ENCODE data around the gene EDEM1.
"Not testable (repeated sequence)": the region's sequence is repeated elsewhere in the genome, so short reads cannot be mapped to it uniquely, and the experiment has no call there.

The EDEM1 gene

GRCh38 chr3:5233026-5233425, 45.5 kb downstream of the EDEM1 start:
- Histone ChIP-seq H3K4me2 (no peak overlapping the region), H3K4me3 (no peak overlapping the region), H4K20me1 (no peaks in the 10 kb centered on the region), H3K9me3 (replicated peaks in 1 of 11) (no peaks in the 10 kb centered on the region), H3K27ac (no peak overlapping the region), H3K9ac (no peak overlapping the region), H3K27me3 (no peaks in the 10 kb centered on the region), H3K4me1 (peaks cover 0 to 12% (median 10%) of the 10 kb centered on the region in 10 experiments; a peak in 14 of 20 replicates), H3K36me3 (no peaks in the 10 kb centered on the region)
- no peak for TF ChIP-seq Cebpa-rat (IDR thresholded peaks at IDR 0.05)

DNA sequence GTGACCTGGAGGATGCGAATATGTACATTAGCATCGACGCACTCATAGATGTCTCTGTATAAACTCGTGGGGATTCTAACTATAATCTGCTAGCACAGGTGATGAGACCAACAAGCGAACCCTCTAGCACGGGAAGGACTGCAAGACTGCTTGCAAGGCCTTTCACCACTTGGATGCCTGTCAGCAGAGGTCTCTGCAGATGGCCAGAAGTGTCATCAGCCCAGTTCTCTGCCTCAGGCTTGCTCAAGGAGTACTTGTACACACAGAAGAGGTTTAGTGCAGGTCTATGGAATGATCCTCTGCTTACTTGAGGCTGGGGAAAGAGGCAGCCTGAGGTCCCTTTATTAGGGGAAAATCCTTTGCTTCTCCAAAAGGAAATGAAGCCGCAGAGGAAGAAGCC, 48.1 kb downstream of the EDEM1 start:
- Histone ChIP-seq H3K27me3 (no peaks in the 10 kb centered on the region), H3K4me3 (no peak overlapping the region), H3K27ac (no peak overlapping the region), H3K9me3 (replicated peaks in 1 of 11) (no peaks in the 10 kb centered on the region), H3K36me3 (no peaks in the 10 kb centered on the region), H4K20me1 (no peaks in the 10 kb centered on the region), H3K4me1 (peaks cover 0 to 12% (median 10%) of the 10 kb centered on the region in 10 experiments; a peak in 14 of 20 replicates), H3K9ac (no peak overlapping the region), H3K4me2 (no peak overlapping the region)
- no peak for TF ChIP-seq Cebpa-rat (IDR thresholded peaks at IDR 0.05)

DNA sequence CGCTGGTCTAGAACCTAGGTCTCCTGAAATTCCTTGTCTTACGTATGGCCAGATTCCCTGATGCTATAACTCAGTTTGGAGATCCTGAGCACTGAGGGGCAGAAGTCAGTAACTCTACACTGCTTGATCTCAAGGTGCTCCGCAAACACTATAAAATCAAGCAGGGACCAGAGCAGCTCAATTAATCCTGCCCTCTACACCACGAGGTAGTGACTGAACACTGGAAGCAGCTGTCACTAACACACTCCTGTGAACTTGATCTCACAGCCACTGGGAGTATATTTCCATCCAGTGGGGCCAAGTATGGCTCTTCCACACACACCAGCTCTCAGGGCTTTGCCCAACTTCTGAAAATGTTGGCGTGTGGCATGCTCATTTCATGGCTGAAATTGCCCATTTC, 51.0 kb downstream of the EDEM1 start:
- Histone ChIP-seq H3K4me1 (no peaks in the 10 kb centered on the region), H3K9ac (no peak overlapping the region), H3K4me2 (no peak overlapping the region), H4K20me1 (no peaks in the 10 kb centered on the region), H3K27ac (no peak overlapping the region), H3K4me3 (no peak overlapping the region), H3K27me3 (no peaks in the 10 kb centered on the region), H3K36me3 (peaks cover 0 to 3% (median 0%) of the 10 kb centered on the region in 11 experiments; a peak in 1 of 22 replicates), H3K9me3 (replicated peaks in 1 of 11) (peaks cover 4 to 16% (median 9%) of the 10 kb centered on the region in 11 experiments)
- no peak for TF ChIP-seq Cebpa-rat (IDR thresholded peaks at IDR 0.05)

DNA sequence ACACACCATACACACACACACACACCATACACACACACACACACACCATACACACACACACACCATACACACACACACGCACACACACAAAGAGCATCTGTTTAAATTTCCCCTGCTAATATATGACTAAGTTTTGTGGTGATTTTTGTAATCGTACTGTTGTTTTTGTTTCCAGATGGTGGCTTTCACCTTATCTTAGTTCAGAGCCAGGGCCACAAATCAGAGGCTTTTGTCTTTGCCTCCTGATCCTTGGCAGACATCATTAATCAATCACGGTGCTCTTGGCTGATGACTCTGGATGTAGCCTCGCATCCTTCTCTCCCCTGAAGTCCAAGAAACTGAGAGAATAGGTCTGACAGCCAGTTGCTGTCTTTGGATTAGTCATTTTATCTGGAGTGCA, 52.1 kb downstream of the EDEM1 start:
- Histone ChIP-seq H3K4me1 (no peaks in the 10 kb centered on the region), H3K4me2 (no peak overlapping the region), H3K9me3 (replicated peaks in 1 of 11) (peaks cover 10 to 27% (median 18%) of the 10 kb centered on the region in 11 experiments), H3K27me3 (no peaks in the 10 kb centered on the region), H3K27ac (no peak overlapping the region), H4K20me1 (no peaks in the 10 kb centered on the region), H3K9ac (no peak overlapping the region), H3K4me3 (no peak overlapping the region), H3K36me3 (peaks cover 0 to 5% (median 0%) of the 10 kb centered on the region in 11 experiments; a peak in 1 of 22 replicates)
- no peak for TF ChIP-seq Cebpa-rat (IDR thresholded peaks at IDR 0.05)

DNA sequence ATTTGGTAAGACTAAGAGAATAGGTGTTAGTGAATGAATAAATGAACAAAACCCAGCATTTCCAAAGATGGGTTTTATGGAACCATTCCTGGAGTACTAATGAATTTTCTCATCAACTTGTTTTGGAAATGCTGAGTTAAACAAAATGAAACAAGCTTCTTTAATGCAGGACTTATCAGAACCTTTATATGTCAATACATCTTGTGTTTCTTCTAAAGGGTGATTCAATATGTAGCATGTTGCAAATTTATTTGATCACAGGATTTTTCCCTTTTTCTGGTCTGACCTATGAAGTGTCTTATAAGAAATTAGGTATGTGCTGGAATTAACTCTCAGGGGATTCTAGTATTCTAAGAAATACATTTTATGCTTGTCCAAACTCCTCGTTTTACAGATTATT, 53.2 kb downstream of the EDEM1 start:
- Histone ChIP-seq H3K4me1 (peaks cover 0 to 3% (median 0%) of the 10 kb centered on the region in 10 experiments; a peak in 2 of 20 replicates), H4K20me1 (no peaks in the 10 kb centered on the region), H3K9me3 (replicated peaks in 1 of 11) (peaks cover 10 to 27% (median 18%) of the 10 kb centered on the region in 11 experiments), H3K4me3 (no peak overlapping the region), H3K4me2 (no peak overlapping the region), H3K36me3 (peaks cover 0 to 5% (median 0%) of the 10 kb centered on the region in 11 experiments; a peak in 1 of 22 replicates), H3K9ac (no peak overlapping the region), H3K27me3 (no peaks in the 10 kb centered on the region), H3K27ac (no peak overlapping the region)
- no peak for TF ChIP-seq Cebpa-rat (IDR thresholded peaks at IDR 0.05)

DNA sequence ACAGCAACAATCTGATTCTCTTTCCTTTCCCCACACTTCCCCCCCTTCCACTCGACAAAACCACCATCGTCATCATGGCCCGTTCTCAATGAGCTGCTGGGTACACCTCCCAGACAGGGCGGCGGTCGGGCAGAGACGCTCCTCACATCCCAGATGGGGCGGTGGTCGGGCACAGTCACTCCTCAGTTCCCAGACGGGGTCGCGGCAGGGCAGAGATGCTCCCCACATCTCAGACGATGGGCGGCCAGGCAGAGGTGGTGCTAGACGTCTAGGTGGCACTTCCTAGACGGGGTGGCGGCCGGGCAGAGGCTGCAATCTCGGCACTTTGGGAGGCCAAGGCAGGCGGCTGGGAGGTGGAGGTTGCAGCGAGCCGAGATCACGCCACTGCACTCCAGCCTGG, 55.3 kb downstream of the EDEM1 start:
- not testable (repeated sequence) for H3K4me3 ChIP-seq, H3K4me2 ChIP-seq, H3K4me1 ChIP-seq, H3K36me3 ChIP-seq, H3K27ac ChIP-seq, H3K9ac ChIP-seq, H4K20me1 ChIP-seq, H3K27me3 ChIP-seq
- peaks cover 10 to 27% (median 18%) of the 10 kb centered on the region in 11 experiments for H3K9me3 ChIP-seq (replicated peaks in 1 of 11)

- no peak for TF ChIP-seq Cebpa-rat (IDR thresholded peaks at IDR 0.05)
- Histone ChIP-seq H3K9me3 (replicated peaks in 1 of 11) (peaks cover 10 to 27% (median 18%) of the 10 kb centered on the region in 11 experiments), H3K27ac (no peak overlapping the region), H4K20me1 (no peaks in the 10 kb centered on the region), H3K4me1 (peaks cover 0 to 6% (median 0%) of the 10 kb centered on the region in 10 experiments; a peak in 2 of 20 replicates), H3K4me2 (no peak overlapping the region), H3K36me3 (peaks cover 0 to 5% (median 0%) of the 10 kb centered on the region in 11 experiments; a peak in 1 of 22 replicates), H3K4me3 (no peak overlapping the region), H3K27me3 (no peaks in the 10 kb centered on the region), H3K9ac (no peak overlapping the region)
These were observed 58.4 kb downstream of the EDEM1 start for GRCh38 chr3:5245927-5246326.

- Histone ChIP-seq H3K9ac (no peak overlapping the region), H4K20me1 (no peaks in the 10 kb centered on the region), H3K4me1 (peaks cover 0 to 6% (median 0%) of the 10 kb centered on the region in 10 experiments; a peak in 2 of 20 replicates), H3K4me2 (no peak overlapping the region), H3K9me3 (replicated peaks in 1 of 11) (peaks cover 3 to 8% (median 7%) of the 10 kb centered on the region in 11 experiments), H3K27ac (no peak overlapping the region), H3K36me3 (peaks cover 0 to under 1% (median 0%) of the 10 kb centered on the region in 11 experiments; a peak in 1 of 22 replicates), H3K4me3 (no peak overlapping the region), H3K27me3 (no peaks in the 10 kb centered on the region)
- no peak for TF ChIP-seq Cebpa-rat (IDR thresholded peaks at IDR 0.05)
These were observed 61.3 kb downstream of the EDEM1 start for GRCh38 chr3:5248822-5249221.

- no peak overlapping the region for H3K9ac ChIP-seq
- no peak for TF ChIP-seq Cebpa-rat (IDR thresholded peaks at IDR 0.05)
- no peak overlapping the region for H3K4me3 ChIP-seq
- no peaks in the 10 kb centered on the region; a peak in 1 of 22 replicates for H3K9me3 ChIP-seq (replicated peaks in 1 of 11)
- no peaks in the 10 kb centered on the region for H4K20me1 ChIP-seq
- no peaks in the 10 kb centered on the region for H3K36me3 ChIP-seq
- H3K27ac ChIP-seq, result no peak overlapping the region
- H3K27me3 ChIP-seq, result no peaks in the 10 kb centered on the region
- no peak overlapping the region for H3K4me2 ChIP-seq
- H3K4me1 ChIP-seq, result peaks cover 0 to 9% (median 4%) of the 10 kb centered on the region in 10 experiments; a peak in 11 of 20 replicates
These were observed 63.1 kb downstream of the EDEM1 start for GRCh38 chr3:5250467-5251195.

DNA sequence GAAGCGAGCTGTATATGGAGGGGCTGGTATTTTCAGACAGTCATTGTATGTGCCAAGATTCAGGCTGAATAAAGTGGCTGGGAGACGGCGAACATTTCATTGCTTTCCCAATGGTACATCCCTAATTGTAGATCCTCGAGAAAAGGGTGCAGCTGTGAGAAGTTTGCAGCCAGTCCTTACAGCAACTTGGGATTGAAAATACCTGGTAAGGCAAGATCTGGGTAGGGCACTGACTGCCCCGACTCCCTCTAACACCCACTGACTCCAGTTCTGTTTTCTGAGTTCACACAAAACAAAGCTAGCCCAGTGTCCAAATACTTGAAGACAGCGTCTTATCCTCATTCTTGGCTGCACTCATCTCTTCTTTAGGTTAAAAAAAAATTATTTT, 63.7 kb downstream of the EDEM1 start:
- H3K4me3 ChIP-seq, result no peak overlapping the region
- no peak overlapping the region for H3K4me2 ChIP-seq
- H4K20me1 ChIP-seq, result no peaks in the 10 kb centered on the region
- peaks cover 0 to 9% (median 7%) of the 10 kb centered on the region in 10 experiments; a peak in 11 of 20 replicates for H3K4me1 ChIP-seq
- no peak overlapping the region for H3K27ac ChIP-seq
- no peak overlapping the region for H3K9ac ChIP-seq
- no peaks in the 10 kb centered on the region for H3K27me3 ChIP-seq
- H3K9me3 ChIP-seq (replicated peaks in 1 of 11), result no peaks in the 10 kb centered on the region; a peak in 1 of 22 replicates
- no peak for TF ChIP-seq Cebpa-rat (IDR thresholded peaks at IDR 0.05)
- no peaks in the 10 kb centered on the region for H3K36me3 ChIP-seq
